GM19351 (cell line): ENCODE results near the gene ATP2C2.

Experiments used
- ATAC-seq: cut with Tn5 transposase; IDR thresholded peaks from one replicate; pipeline ENCODE4 v1.9.1; 2021; ENCODE audit warnings: mild to moderate bottlenecking, moderate library complexity; ENCODE audit not compliant: unreplicated experiment

Gene ATP2C2

DNA sequence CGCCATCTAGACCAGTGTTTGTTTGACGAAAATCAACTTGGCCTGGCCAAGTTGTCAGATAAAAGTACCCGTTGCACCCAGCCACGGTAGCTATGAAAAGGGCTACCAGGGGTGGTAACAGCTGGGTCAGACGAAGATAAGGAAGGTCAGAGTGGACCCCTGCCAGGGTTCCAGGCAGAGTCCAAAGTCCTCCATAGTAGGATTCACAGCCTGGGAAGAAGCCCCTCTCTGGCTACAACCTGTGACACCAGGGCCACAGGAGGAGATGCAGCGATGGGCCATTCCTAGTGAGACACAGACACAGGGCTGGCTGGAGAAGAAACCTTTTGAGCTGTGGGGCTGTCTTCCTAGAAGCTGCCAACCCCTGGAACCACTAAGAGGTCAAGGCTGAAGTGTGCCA is 96.8 kb downstream of the ATP2C2 start:
- no peak for ATAC-seq

DNA sequence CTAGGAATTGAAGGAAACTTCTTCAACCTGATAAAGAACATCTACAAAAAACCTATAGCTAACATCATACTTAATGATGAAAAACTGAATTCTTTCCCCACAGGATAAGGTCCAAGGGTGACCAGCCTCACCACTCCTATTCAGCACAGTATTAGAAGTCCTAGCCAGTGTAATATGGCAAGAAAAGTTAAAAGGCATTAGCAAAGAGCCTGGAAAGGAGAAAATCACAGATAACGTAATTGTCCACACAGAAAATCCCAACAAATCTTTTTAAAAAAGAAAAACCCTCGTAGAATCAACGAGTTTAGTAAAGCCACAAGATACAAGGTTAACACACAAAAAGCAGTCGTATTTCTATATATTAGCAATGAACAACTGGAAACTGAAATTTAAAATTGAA is 98.4 kb downstream of the ATP2C2 start:
- no peak for ATAC-seq

DNA sequence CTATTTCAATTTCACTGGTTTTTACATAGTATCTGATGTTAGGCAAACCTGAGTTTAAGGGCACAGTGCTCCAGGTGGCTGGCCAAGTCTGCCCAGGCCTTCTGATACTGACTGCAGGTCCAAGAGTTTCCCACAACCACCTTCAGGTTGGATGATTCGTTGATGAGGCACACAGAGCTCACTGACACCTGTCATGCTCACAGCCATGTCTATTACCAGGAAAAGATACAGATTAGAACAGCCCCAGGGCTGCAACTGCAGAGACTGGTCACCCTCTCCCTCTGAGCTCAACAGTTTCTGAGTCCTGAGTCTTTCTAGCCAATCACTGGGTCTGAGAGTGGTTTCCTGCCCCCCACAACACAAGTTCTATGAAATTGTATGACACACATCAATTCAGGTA is 98.9 kb downstream of the ATP2C2 start:
- ATAC-seq: no peak

GRCh38 chr16:84467709-84468108 is 99.4 kb downstream of the ATP2C2 start:
- no peak for ATAC-seq

DNA sequence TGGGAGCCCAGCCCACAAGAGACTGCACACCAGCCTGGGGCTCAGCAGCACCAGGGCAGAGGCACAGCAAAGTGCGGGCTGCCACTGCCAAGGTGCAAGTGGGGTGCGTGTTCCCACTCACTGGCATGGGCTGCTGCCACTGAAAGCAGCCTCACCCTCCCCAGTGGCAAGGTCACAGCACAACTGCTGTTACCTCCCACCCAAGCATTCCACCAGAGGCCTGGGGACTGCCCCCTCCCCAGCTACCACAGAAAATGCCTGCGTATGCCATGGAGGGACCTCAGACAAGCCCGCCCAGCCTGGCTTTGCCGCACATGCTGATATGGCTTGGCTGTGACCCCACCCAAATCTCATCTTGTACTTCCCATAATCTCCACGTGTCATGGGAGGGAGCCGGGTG is 103.0 kb downstream of the ATP2C2 start:
- no peak for ATAC-seq

DNA sequence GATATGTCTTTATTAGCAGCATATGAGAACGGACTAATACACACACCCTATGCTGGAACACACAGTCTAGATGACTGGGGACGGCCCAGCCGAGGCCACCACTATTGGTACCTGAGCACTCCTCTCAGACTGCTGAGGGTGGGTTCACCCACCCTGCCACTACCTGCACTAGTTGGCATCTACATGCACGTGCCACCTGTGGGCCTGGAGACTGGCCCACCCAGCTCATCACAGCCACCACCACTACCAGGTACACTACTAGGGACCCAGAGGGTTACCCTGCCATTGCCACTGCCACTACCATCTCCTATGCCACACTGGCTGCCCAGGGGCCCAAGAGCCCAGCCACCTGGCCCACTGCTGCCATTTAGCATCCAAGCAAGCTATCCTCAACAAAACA is 103.6 kb downstream of the ATP2C2 start:
- no peak for ATAC-seq

GRCh38 chr16:84475643-84476240 is 107.4 kb downstream of the ATP2C2 start:
- ATAC-seq: no peak

- no peak for ATAC-seq
These were observed 108.1 kb downstream of the ATP2C2 start for GRCh38 chr16:84476401-84476800.

DNA sequence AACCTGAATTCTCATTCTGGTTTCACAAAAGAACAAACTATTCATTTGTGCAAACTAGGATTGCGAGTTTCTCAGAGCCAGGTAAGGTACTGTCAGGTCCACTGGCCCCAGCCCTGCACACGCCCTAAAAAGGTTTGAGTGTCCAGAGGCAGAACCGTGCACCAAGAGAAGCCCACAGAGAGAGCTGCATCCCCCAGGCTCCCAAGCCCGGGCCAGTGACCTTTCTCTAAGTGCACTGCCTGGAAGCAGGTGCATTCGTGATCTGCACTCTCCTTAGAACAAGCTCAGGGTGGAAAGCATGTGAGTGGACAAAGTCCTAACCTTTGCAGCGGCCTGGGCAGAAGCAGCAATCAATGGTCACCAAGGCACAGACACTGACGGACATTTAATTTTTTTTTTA is 109.3 kb downstream of the ATP2C2 start:
- ATAC-seq: no peak

DNA sequence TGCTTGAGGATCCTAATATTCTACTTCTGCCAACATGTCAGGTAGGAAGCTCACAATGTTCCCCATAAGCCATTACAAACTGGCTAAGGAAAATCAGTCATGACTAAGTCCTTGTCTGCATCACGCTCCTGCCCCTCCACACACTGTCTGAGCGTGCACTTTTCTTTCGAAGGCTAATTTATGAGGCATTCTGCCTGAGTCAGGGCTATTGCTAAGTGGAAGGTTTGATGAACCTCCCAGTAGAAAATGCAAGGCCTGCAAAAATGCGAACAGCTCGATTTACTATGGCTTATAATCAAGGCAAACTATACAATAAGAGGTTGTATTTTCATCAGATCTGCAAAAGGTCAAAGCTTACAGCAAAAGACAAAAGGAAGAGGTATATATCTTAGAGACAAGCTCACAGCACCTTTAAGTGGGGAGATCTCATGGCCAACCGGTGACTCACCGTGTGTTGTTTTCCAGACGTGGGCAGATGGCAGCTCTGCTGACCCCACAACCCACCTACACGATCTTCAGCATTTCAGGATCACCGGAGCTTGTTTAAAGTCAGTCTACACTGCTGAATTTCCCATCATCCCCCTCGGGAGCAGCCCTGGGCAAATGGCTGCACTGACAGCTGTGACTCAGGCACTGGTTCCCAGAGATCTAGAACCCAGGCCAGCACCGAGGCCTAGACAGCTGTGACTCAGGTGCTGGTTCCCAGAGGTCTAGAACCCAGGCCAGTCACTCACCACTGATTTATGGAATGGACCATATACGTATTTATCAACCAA is 110.0 kb downstream of the ATP2C2 start:
- no peak for ATAC-seq

DNA sequence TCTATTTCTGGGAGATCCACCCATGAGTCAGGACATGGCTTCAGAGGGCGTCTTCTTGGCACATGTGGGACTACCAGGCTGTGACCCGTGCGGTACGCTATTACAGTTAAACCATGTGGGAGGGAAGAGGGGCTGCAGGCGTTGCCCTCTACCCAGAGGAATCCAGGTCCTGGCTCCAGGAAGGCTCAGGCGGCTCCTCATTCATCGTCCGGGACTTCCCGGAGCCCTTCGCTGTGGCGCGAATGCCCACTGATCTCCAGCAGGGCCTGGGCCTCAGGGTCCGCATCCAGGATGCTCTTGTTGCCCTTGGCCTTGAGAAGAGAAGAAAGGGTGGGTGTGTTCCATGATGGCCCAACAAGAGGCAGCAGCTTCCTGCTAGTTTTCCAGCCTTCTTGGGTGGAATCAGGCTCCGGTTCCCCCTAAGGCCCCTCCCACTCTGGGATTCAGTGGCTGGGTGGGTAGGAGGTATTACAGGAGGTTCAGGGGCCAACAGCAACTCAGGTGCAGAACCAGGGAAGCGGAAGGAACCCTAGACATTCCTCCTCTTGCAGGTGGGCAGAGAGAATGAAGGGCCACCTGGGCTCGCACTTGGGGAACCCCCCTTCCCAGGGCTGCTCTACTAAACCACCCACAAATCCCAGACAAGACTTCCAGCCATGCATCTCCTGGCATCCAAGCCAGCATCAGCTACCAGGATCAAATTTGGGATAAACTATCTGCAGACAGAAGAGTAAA is 111.5 kb downstream of the ATP2C2 start:
- ATAC-seq: no peak

DNA sequence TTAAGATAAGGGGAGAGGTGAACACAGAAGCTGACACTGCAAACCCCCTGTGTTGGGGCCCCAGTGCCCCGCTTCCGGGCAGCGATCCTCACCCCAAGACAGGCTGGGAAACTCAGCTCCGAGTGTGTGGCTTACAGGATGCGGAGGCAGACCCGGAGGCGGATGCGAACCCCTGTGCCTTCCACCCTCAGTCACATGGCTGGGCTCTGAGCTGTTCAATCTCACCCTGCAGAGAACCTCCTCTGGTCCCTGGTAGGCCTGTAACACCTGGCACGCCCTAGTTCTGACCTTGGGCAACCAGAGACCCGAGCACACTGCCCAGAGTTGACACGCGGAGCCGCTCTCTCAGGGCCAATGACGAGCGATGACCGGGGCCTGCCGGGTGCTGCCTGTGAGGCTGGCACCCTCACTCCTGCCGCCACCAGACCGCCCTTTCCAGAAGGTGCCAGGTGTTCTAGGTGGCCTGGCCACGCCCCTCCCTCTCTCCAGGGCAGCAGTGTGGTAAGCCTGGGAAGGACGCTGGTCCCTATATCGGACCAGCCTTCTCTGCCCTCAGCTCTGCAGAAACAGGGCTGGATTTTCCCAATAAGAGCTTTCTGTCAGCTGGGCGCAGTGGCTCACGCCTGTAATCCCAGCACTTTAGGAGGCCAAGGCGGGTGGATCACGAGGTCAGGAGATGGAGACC is 112.9 kb downstream of the ATP2C2 start:
- ATAC-seq: no peak

DNA sequence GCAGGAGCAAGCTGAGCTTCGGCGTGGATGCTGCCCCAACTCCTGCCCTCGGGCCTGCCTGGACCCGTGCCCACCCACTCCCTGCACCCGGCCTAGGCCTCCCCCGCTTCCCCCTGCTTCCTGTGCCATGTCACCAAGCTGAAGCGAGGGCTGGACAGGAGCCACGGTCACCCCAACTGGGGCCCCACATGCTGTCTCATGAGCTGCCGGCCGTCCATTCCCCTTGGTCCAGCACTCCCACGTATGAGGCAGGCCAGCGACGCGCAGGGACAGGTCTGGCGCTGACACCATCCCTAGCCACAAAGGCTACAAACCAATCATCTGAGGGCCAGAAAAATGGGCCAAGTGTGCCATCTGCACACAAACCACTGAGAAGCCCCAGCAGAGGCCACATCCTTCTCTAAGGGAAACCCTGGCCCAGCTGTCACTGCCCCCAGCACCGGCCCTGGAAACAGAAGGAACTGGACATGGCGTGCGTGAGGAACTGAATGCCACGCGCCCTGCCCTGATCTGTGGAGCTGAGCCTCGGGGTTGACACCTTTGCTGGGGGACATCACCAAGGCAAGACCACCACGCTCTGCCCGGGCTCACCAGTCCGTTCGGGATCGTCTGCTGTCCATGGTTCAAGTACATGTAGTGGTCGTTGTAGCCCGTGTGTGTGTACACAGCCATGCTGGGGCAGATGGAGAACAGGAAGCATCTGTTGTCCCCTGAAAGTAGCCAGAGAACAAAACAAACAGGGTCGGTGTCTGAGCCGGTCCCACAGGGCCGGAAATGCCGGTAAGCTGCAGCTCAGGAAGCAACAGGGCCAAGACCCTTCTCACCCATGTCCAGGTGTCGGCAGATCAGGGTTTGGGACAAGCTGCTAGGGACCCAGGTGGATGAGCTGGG is 113.9 kb downstream of the ATP2C2 start:
- no peak for ATAC-seq

DNA sequence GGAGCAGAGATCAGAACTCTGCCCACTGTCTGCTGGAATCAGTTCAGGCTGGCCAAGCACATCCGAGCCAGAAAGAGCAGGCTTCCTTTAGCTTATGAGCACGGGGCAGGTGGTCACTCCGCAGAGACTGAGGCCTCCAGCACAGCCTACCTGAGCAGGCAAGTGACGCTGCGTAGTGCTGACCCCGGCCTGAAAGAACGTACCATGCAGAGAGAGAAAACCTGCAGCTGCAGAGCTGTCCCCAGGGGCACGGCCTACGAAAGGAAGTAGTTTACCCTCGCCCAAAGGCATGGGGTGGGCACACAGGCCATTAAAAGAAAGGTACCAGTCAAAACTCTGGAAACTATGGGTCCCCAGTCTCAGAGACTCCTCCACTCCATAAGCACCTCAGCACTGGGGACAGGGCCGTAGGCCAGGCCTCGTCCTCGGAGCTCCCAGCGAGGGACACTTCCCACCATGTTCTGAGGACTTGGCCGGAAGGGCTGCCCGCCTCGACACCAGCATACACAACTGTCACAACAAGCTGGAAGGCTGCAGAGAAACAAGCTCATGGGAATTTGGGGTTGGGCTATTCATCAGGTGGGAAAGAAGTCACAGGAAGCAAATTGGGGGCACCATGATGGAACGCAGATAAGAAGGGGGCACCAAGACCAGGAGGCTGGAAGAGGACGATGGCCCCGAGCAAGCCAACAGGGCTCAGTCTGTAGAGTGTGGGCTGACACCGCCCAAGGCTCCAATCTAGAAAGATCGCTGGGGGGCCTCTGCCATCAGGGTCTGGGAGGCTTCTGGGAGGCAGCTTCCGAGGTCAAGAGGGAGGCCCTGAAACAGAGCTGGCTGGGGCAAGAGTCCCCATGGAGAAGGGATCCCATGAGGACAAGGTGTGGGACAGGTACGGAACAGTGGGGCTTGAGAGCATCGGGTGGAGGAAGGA is 114.9 kb downstream of the ATP2C2 start:
- no peak for ATAC-seq

- no peak for ATAC-seq
These were observed 115.7 kb downstream of the ATP2C2 start for GRCh38 chr16:84483882-84484565.

- no peak for ATAC-seq
These were observed 116.4 kb downstream of the ATP2C2 start for GRCh38 chr16:84484579-84485254.

DNA sequence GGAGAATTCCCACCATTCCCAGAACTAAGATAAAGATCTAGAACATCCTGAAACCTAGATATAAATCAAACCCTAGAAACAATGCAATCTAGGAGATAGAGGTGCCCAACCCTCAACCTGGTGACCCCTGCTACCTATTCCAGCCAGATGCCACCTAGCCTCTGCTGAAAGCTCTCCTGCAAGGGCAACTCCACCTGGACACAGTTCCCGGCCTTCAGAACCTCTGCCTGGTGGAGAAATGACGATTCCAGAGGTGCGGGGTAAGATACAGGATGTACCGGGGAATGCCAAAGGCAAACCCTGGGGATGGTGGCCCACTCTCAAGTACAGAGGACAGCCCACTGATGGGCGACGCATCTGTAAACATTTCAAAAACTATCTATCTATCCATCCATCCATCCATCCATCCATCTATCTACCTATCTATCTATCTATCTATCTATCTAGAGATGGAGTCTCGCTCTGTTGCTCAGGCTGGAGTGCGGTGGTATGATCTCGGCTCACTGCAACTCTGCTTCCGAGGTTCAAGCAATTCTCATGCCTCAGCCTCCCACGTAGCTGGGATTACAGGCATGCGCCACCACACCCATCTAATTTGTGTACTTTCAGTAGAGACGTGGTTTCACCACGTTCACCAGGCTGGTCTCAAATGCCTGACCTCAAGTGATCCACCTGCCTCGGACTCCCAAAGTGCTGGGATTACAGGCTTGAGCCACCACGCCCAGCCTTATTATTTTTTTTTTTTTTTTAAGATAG is 117.1 kb downstream of the ATP2C2 start:
- no peak for ATAC-seq

DNA sequence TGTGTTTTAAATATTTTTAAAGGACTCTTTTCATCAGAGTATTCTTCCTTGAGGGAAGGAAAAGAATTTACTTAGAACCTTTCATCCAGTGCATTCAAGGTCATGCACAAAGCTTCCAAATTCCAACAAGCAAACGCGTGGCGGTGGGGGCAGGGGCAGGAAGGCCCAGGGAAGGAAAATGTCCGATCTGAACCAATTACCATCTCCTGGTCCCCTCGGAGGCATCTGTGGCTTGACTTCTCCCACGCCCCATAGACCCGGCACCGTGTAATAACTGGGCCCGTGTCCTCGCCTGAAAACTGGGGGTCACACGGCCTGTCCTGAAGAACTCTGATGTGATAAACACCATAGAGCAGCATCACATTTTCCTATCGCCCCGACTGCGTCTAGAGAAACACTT is 117.8 kb downstream of the ATP2C2 start:
- no peak for ATAC-seq
